Breast epithelium (tissue), 4 donors: ENCODE data around the gene SLC35F3. TPM values are rescaled to one million over a fixed set of nuclear protein-coding genes. Genes with fewer than 3 reads are reported as not detected.
"Not testable (repeated sequence)": the region's sequence is repeated elsewhere in the genome, so short reads cannot be mapped to it uniquely, and the experiment has no call there.

Experiments
- DNase-seq, 2 donors: peaks; one replicate each; pipeline ENCODE4 v3.0.0-alpha.2; 2019; ENCODE audit warnings: low spot score in 2 of 2
- H3K27ac ChIP-seq, 2 donors: fragments of 200-600 bp; sonication (generic) in 1 of 2; one replicate each; pipeline ENCODE4 v1.5.1; 2016 to 2019; ENCODE audit warnings: mild to moderate bottlenecking in 1 of 2
- H3K27me3 ChIP-seq, 2 donors: fragments of 200-600 bp; sonication (generic) in 1 of 2; one replicate each; pipeline versions ENCODE4 v1.5.1 to v1.6.0; 2017 to 2019; ENCODE audit warnings: control low read depth in 1 of 2, mild to moderate bottlenecking in 1 of 2
- H3K36me3 ChIP-seq: fragments of 200-600 bp; one replicate; pipeline ENCODE4 v1.5.1; 2019
- H3K4me1 ChIP-seq, 2 donors: fragments of 200-600 bp; sonication (generic); one replicate each; pipeline ENCODE4 v1.5.1; 2016 to 2019; ENCODE audit warnings: control low read depth in 1 of 2
- H3K4me3 ChIP-seq, 3 donors: fragments of 200-600 bp; sonication (generic); 1 replicate in 2 of 3; 2 replicates in 1 of 3; pipeline ENCODE4 v1.5.1; 2016 to 2019; ENCODE audit warnings: mild to moderate bottlenecking in 3 of 3, moderate library complexity in 2 of 3
- H3K9me3 ChIP-seq, 2 donors: fragments of 200-600 bp; sonication (generic) in 1 of 2; one replicate each; pipeline ENCODE4 v1.5.1; 2016 to 2019; ENCODE audit warnings: control low read depth in 1 of 2
- CTCF ChIP-seq, 3 donors: fragments of 450-650 bp; IDR thresholded peaks; one replicate each; pipeline ENCODE4 v1.5.1; 2016 to 2017; ENCODE audit warnings: antibody characterized with exemption in 3 of 3, mild to moderate bottlenecking in 3 of 3, moderate library complexity in 3 of 3
- POLR2A ChIP-seq: fragments of 450-650 bp; IDR thresholded peaks from one replicate; pipeline ENCODE4 v1.6.1; 2016; ENCODE audit warnings: antibody characterized with exemption, mild to moderate bottlenecking, moderate library complexity
- POLR2AphosphoS5 ChIP-seq, 3 donors: sonication (generic); formaldehyde crosslinking; IDR thresholded peaks; one replicate each; pipeline ENCODE4 v1.6.1; 2017; ENCODE audit warnings: antibody characterized with exemption in 3 of 3
- intact Hi-C: fragments of 100-400 bp; cut with DNase I; formaldehyde crosslinking; loops from one replicate; pipeline ENCODE4 v1.15.1; 2023; ENCODE audit warnings: low total_unique reads
- total RNA-seq, 3 donors: library from RNA; depleted of rRNA; stranded (reverse); fragments of >200 nt; gene quantifications; one replicate each; pipeline ENCODE4 v1.1.0, GENCODE V29; 2016

The SLC35F3 gene
- total RNA-seq, 3 donors from 2014 or later, result 8.8 to 13.0 TPM; not detected in 1

- no peaks in the 10 kb centered on the region for H3K27me3 ChIP-seq
- no peaks in the 10 kb centered on the region for H3K9me3 ChIP-seq
- no peak overlapping the region for H3K4me3 ChIP-seq
- no peak overlapping the region for H3K27ac ChIP-seq
- no peaks in the 10 kb centered on the region for H3K36me3 ChIP-seq
- no peak for DNase-seq
- intact Hi-C loops, result no loop called here
- H3K4me1 ChIP-seq, result no peaks in the 10 kb centered on the region
- no peak for TF ChIP-seq POLR2AphosphoS5 (IDR thresholded peaks at IDR 0.05)
- TF ChIP-seq POLR2A, result no peak
- no peak for TF ChIP-seq CTCF (IDR thresholded peaks at IDR 0.05)
Observed at GRCh38 chr1:234243521-234244260, 339.2 kb downstream of the SLC35F3 start.

GRCh38 chr1:234244482-234244881, 340.0 kb downstream of the SLC35F3 start:
- Histone ChIP-seq H3K4me1 (no peaks in the 10 kb centered on the region), H3K27ac (no peak overlapping the region), H3K9me3 (no peaks in the 10 kb centered on the region), H3K36me3 (no peaks in the 10 kb centered on the region), H3K27me3 (no peaks in the 10 kb centered on the region), H3K4me3 (no peak overlapping the region)
- intact Hi-C loops, result no loop called here
- no peak for DNase-seq
- TF ChIP-seq POLR2AphosphoS5 (IDR thresholded peaks at IDR 0.05), result no peak
- no peak for TF ChIP-seq POLR2A
- TF ChIP-seq CTCF (IDR thresholded peaks at IDR 0.05), result no peak

- H3K27ac ChIP-seq, result no peak overlapping the region
- H3K4me3 ChIP-seq, result no peak overlapping the region
- no peak for TF ChIP-seq POLR2AphosphoS5 (IDR thresholded peaks at IDR 0.05)
- TF ChIP-seq CTCF (IDR thresholded peaks at IDR 0.05), result no peak
- TF ChIP-seq POLR2A, result no peak
- no peaks in the 10 kb centered on the region for H3K4me1 ChIP-seq
- H3K36me3 ChIP-seq, result no peaks in the 10 kb centered on the region
- H3K9me3 ChIP-seq, result no peaks in the 10 kb centered on the region
- no peak for DNase-seq
- intact Hi-C loops, result no loop called here
- H3K27me3 ChIP-seq, result no peaks in the 10 kb centered on the region
Observed at GRCh38 chr1:234246638-234247116, 342.2 kb downstream of the SLC35F3 start.

GRCh38 chr1:234247746-234248145, 343.3 kb downstream of the SLC35F3 start:
- H3K27ac ChIP-seq, H3K27me3 ChIP-seq, H3K9me3 ChIP-seq, H3K4me3 ChIP-seq, DNase-seq, H3K36me3 ChIP-seq, intact Hi-C loops, H3K4me1 ChIP-seq: not testable (repeated sequence)

GRCh38 chr1:234250747-234251146, 346.3 kb downstream of the SLC35F3 start:
- intact Hi-C loops, result no loop called here
- no peak overlapping the region for H3K27ac ChIP-seq
- no peaks in the 10 kb centered on the region for H3K27me3 ChIP-seq
- TF ChIP-seq CTCF (IDR thresholded peaks at IDR 0.05) (no peak), POLR2AphosphoS5 (IDR thresholded peaks at IDR 0.05) (no peak), POLR2A (no peak)
- H3K4me1 ChIP-seq, result no peaks in the 10 kb centered on the region
- H3K36me3 ChIP-seq, result no peaks in the 10 kb centered on the region
- no peak for DNase-seq
- H3K4me3 ChIP-seq, result no peak overlapping the region
- no peaks in the 10 kb centered on the region for H3K9me3 ChIP-seq
